GM15510 (cell line): ENCODE results near the gene SLC24A3.

ENCODE experiments used
- POLR2A ChIP-seq: IDR thresholded peaks from 3 replicates; pipeline ENCODE4 v1.6.1; 2011; ENCODE audit warnings: borderline replicate concordance; ENCODE audit not compliant: insufficient read length; ENCODE audit errors: extremely low read depth

SLC24A3 gene

GRCh38 chr20:19495905-19496703 is 283.7 kb downstream of the SLC24A3 start:
- no peak for TF ChIP-seq POLR2A

- no peak for TF ChIP-seq POLR2A
These were observed 284.6 kb downstream of the SLC24A3 start for GRCh38 chr20:19497064-19497463.

GRCh38 chr20:19498756-19499155 is 286.3 kb downstream of the SLC24A3 start:
- no peak for TF ChIP-seq POLR2A

GRCh38 chr20:19501476-19502115 is 289.2 kb downstream of the SLC24A3 start:
- no peak for TF ChIP-seq POLR2A

GRCh38 chr20:19502169-19502568 is 289.7 kb downstream of the SLC24A3 start:
- no peak for TF ChIP-seq POLR2A

- TF ChIP-seq POLR2A: no peak
These were observed 291.8 kb downstream of the SLC24A3 start for GRCh38 chr20:19504251-19504650.

GRCh38 chr20:19506021-19506420 is 293.6 kb downstream of the SLC24A3 start:
- TF ChIP-seq POLR2A: no peak

GRCh38 chr20:19508449-19508848 is 296.0 kb downstream of the SLC24A3 start:
- no peak for TF ChIP-seq POLR2A

- TF ChIP-seq POLR2A: no peak
These were observed 298.2 kb downstream of the SLC24A3 start for GRCh38 chr20:19510611-19511010.

GRCh38 chr20:19511931-19512330 is 299.5 kb downstream of the SLC24A3 start:
- TF ChIP-seq POLR2A: no peak

GRCh38 chr20:19512886-19513677 is 300.6 kb downstream of the SLC24A3 start:
- no peak for TF ChIP-seq POLR2A

- no peak for TF ChIP-seq POLR2A
These were observed 302.6 kb downstream of the SLC24A3 start for GRCh38 chr20:19515074-19515473.

- no peak for TF ChIP-seq POLR2A
These were observed 307.0 kb downstream of the SLC24A3 start for GRCh38 chr20:19519466-19519865.

- no peak for TF ChIP-seq POLR2A
These were observed 307.8 kb downstream of the SLC24A3 start for GRCh38 chr20:19520261-19520660.
